Skeletal muscle satellite cell (primary cell): ENCODE measurements around the gene P3H2.
A peak's percentile ranks its signal among the peaks of the same experiment; 100 is the strongest.

Source experiments
- H3K27me3 ChIP-seq: 2 replicates; pipeline ENCODE4 v1.7.0; 2013; ENCODE audit warnings: low read length; ENCODE audit not compliant: control insufficient read depth, insufficient read depth
- H3K36me3 ChIP-seq: 2 replicates; pipeline ENCODE4 v1.7.0; 2013; ENCODE audit warnings: mild to moderate bottlenecking, control low read depth, low read length; ENCODE audit not compliant: insufficient read depth
- H3K4me1 ChIP-seq: 2 replicates; pipeline ENCODE4 v1.7.0; 2013; ENCODE audit warnings: low read length; ENCODE audit not compliant: control insufficient read depth, insufficient read depth
- H3K4me2 ChIP-seq: 2 replicates; pipeline ENCODE4 v1.7.0; 2013; ENCODE audit warnings: mild to moderate bottlenecking, low read length
- H3K4me3 ChIP-seq: 2 replicates; pipeline ENCODE4 v1.7.0; 2013; ENCODE audit warnings: low read length
- H3K9ac ChIP-seq: 2 replicates; pipeline ENCODE4 v1.7.0; 2013; ENCODE audit warnings: mild to moderate bottlenecking, low read depth, low read length, moderate library complexity
- H3K9me3 ChIP-seq: replicated peaks from 2 replicates; pipeline ENCODE4 v1.7.0; 2013; ENCODE audit warnings: mild to moderate bottlenecking, control low read depth, low read length

Gene P3H2

GRCh38 chr3:190044974-190045373 lies 75.7 kb downstream of the P3H2 start:
- H3K36me3 ChIP-seq = no peaks in the 10 kb centered on the region
- H3K4me2 ChIP-seq = no peak overlapping the region
- H3K9me3 ChIP-seq = no peaks in the 10 kb centered on the region
- peaks cover 30% of the 10 kb centered on the region for H3K4me1 ChIP-seq
- H3K27me3 ChIP-seq = no peaks in the 10 kb centered on the region
- no peak overlapping the region for H3K4me3 ChIP-seq
- H3K9ac ChIP-seq = no peak overlapping the region

GRCh38 chr3:190044142-190044541 lies 76.6 kb downstream of the P3H2 start:
- H3K9ac ChIP-seq = no peak overlapping the region
- peak overlapping the region; percentile 22 for H3K4me2 ChIP-seq
- peaks cover 22% of the 10 kb centered on the region for H3K4me1 ChIP-seq
- no peaks in the 10 kb centered on the region for H3K9me3 ChIP-seq
- H3K27me3 ChIP-seq = no peaks in the 10 kb centered on the region
- H3K4me3 ChIP-seq = no peak overlapping the region
- H3K36me3 ChIP-seq = no peaks in the 10 kb centered on the region

GRCh38 chr3:190043741-190044140 lies 77.0 kb downstream of the P3H2 start:
- no peaks in the 10 kb centered on the region for H3K27me3 ChIP-seq

GRCh38 chr3:190042558-190042957 lies 78.1 kb downstream of the P3H2 start:
- H3K9me3 ChIP-seq = no peaks in the 10 kb centered on the region
- no peak overlapping the region for H3K4me2 ChIP-seq
- H3K36me3 ChIP-seq = no peaks in the 10 kb centered on the region
- H3K4me1 ChIP-seq = peaks cover 14% of the 10 kb centered on the region
- H3K9ac ChIP-seq = no peak overlapping the region
- no peak overlapping the region for H3K4me3 ChIP-seq
- no peaks in the 10 kb centered on the region for H3K27me3 ChIP-seq

More at GRCh38 chr3:190043741-190044140, 77.0 kb downstream of the P3H2 start:
- Histone ChIP-seq H3K4me1 (peaks cover 19% of the 10 kb centered on the region), H3K9ac (no peak overlapping the region), H3K9me3 (no peaks in the 10 kb centered on the region), H3K36me3 (no peaks in the 10 kb centered on the region), H3K4me3 (no peak overlapping the region), H3K4me2 (no peak overlapping the region)

GRCh38 chr3:190041333-190042041 lies 79.2 kb downstream of the P3H2 start:
- H3K4me3 ChIP-seq = no peak overlapping the region
- H3K36me3 ChIP-seq = no peaks in the 10 kb centered on the region
- H3K9me3 ChIP-seq = no peaks in the 10 kb centered on the region
- H3K27me3 ChIP-seq = no peaks in the 10 kb centered on the region
- no peak overlapping the region for H3K9ac ChIP-seq
- H3K4me2 ChIP-seq = no peak overlapping the region
- H3K4me1 ChIP-seq = peaks cover 14% of the 10 kb centered on the region

- Histone ChIP-seq H3K27me3 (no peaks in the 10 kb centered on the region), H3K36me3 (no peaks in the 10 kb centered on the region), H3K9ac (no peak overlapping the region), H3K4me1 (peaks cover 14% of the 10 kb centered on the region), H3K4me2 (no peak overlapping the region), H3K4me3 (no peak overlapping the region), H3K9me3 (no peaks in the 10 kb centered on the region)
These were observed 80.6 kb downstream of the P3H2 start for GRCh38 chr3:190040145-190040544.

- Histone ChIP-seq H3K36me3 (no peaks in the 10 kb centered on the region), H3K4me1 (peaks cover 4% of the 10 kb centered on the region), H3K4me3 (no peak overlapping the region), H3K9me3 (no peaks in the 10 kb centered on the region), H3K4me2 (no peak overlapping the region), H3K27me3 (no peaks in the 10 kb centered on the region), H3K9ac (no peak overlapping the region)
These were observed 82.4 kb downstream of the P3H2 start for GRCh38 chr3:190038050-190038933.

GRCh38 chr3:190036631-190037030 lies 84.1 kb downstream of the P3H2 start:
- H3K4me2 ChIP-seq = no peak overlapping the region
- H3K4me1 ChIP-seq = peaks cover 14% of the 10 kb centered on the region
- no peaks in the 10 kb centered on the region for H3K9me3 ChIP-seq
- H3K9ac ChIP-seq = no peak overlapping the region
- no peaks in the 10 kb centered on the region for H3K36me3 ChIP-seq
- no peaks in the 10 kb centered on the region for H3K27me3 ChIP-seq
- no peak overlapping the region for H3K4me3 ChIP-seq

- no peak overlapping the region for H3K9ac ChIP-seq
- H3K36me3 ChIP-seq = no peaks in the 10 kb centered on the region
- H3K4me1 ChIP-seq = peaks cover 16% of the 10 kb centered on the region
- H3K4me2 ChIP-seq = no peak overlapping the region
- no peaks in the 10 kb centered on the region for H3K27me3 ChIP-seq
- H3K9me3 ChIP-seq = no peaks in the 10 kb centered on the region
- H3K4me3 ChIP-seq = no peak overlapping the region
These were observed 86.3 kb downstream of the P3H2 start for GRCh38 chr3:190034446-190034845.

- peaks cover 16% of the 10 kb centered on the region for H3K4me1 ChIP-seq
- H3K27me3 ChIP-seq = no peaks in the 10 kb centered on the region
- H3K4me2 ChIP-seq = no peak overlapping the region
- H3K36me3 ChIP-seq = no peaks in the 10 kb centered on the region
- no peak overlapping the region for H3K4me3 ChIP-seq
- no peaks in the 10 kb centered on the region for H3K9me3 ChIP-seq
- H3K9ac ChIP-seq = no peak overlapping the region
These were observed 87.8 kb downstream of the P3H2 start for GRCh38 chr3:190032923-190033322.

GRCh38 chr3:190031887-190032752 lies 88.6 kb downstream of the P3H2 start:
- Histone ChIP-seq H3K4me3 (no peak overlapping the region), H3K27me3 (no peaks in the 10 kb centered on the region), H3K36me3 (no peaks in the 10 kb centered on the region), H3K9me3 (no peaks in the 10 kb centered on the region), H3K9ac (no peak overlapping the region), H3K4me2 (peak overlapping the region; percentile 14), H3K4me1 (peaks cover 16% of the 10 kb centered on the region)
